ENCODE data around the gene SERINC3.

SERINC3 gene

DNA sequence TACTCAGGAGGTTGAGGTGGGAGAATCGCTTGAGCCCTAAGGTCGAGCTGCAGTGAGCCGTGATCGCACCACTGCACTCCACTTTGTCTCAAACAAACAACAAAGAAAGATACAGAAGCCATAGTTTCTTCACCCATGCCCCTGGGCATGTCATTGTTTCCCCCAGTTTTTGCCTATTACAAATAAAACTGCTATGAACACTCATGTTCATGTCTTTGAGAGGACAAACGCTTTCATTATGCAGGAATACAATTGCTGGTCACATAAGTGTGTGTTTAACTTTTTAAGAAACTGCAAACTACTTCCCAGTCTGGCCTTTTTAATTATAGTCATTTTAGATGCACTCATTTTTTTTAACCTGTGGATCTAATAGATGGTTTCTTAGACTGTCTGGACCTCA lies 58.4 kb downstream of the SERINC3 start:
- DNase-seq, result no peak

DNA sequence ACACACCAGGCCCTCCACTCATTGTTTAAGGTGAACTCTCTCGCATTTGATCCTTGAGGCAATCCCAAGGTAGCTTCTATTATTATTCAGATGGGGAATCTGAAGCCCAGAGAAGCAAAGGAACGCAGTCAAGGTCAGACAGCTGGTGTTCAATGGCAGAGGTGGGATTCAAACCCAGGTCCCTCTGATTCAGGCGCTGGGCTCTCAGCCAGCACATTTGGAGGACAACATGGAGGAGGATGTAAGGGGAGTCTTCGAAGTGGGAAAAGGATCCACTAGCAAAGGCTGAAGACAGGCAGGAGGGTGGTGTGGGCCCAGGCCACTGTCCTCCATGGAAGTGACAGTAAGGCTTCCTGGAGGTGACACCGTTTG lies 60.1 kb downstream of the SERINC3 start:
- no peak for DNase-seq

DNA sequence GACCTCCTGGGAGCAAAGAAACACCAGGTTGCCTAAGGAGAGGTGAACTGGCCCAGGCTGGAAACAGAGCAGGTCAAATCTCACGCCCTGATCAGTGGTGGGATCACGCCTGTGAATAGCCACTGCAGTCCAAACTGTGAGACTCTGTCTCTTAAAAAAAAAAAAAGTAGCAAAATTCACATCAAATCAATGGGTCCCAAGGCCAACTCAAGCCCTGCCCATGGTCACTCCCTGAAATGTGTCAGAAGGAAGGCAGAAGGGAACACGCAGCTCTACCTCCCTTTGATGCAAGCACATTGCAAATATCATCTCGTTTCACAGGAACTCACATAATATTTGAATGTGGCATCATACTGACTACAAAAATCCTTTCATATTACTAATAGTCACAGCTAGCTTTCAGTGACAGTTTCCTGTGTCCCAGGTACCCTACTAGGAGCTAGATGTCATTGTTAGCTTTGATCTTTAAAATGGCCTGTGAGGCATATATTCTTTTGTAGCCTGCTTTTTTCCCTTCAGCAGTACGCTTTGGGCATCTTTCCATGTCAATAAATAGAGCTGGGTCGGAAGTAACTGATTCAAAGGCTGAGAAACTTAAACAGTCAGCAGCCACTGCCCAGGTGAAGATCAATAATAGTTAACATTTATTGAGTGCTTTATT lies 60.6 kb downstream of the SERINC3 start:
- no peak for DNase-seq

DNA sequence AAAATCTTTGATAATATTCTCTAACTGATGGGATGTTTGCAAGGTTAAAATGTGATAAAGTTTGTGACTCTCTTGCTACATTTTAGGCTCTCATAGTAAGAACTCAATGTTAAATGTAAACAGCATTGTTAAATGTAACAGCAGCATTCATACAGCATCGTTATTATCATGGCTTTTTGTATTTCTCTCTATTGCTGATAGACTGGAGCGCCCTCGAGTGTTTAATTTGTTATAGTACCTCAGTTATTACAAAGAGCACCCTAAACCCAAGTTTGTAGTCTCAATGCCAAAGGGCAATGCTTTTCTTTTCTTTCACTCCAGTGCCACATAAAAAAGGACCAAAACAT lies 61.1 kb downstream of the SERINC3 start:
- DNase-seq, result peak; percentile 12 to 58

DNA sequence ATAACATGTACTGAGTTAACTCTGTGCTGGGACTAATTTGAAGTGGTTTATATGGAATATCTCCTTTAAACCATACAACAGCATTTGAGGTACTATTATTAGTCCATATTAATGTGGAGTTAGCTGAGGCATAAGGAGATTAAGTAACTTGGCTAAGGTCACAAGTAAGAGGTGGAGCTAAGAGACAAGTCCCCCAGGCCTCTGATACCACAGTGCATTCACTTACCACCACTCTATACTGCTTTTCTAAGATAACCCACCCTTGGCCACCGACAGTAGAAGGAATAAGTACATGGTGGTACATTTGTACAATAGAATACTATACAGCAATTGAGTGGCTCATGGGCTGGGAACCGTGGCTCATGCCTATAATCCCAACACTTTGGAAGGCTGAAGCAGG lies 62.6 kb downstream of the SERINC3 start:
- DNase-seq, result no peak

DNA sequence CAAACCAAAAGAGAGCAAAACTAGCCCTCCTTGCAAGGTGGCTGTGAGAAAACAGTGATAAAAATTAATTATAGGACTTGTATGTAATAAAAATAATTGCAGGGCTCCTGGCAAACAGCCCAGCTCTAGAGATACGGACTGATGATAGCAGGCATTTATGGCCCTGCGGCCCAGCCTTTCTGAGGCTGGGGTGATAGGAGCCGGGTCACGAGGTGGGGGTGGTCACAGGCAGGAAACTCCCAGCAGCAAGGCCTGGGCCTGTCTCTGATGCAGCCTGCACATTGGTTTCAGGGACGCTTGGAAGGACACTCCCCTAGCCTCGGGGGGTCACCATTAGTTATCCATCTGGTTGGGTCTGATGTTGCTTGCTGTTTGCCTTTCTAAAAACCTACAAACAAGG lies 64.9 kb downstream of the SERINC3 start:
- DNase-seq, result no peak

DNA sequence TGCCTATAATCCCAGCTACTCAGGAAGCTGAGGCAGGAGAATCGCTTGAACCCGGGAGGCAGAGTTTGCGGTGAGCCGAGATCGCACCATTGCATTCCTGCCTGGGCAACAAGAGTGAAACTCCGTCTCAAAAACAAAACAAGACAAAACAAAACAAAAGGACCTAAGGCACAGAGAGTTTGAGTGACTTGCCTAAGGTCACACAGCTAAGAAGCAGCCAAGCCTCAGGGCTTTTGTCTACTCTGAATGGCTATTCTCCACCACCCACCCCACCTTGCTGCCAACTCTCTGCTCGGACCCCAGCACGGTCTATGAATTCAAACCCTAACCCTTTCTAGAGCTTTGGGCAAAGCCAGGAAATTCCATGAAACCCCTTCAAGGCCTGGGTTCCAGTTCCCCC lies 65.3 kb downstream of the SERINC3 start:
- no peak for DNase-seq

DNA sequence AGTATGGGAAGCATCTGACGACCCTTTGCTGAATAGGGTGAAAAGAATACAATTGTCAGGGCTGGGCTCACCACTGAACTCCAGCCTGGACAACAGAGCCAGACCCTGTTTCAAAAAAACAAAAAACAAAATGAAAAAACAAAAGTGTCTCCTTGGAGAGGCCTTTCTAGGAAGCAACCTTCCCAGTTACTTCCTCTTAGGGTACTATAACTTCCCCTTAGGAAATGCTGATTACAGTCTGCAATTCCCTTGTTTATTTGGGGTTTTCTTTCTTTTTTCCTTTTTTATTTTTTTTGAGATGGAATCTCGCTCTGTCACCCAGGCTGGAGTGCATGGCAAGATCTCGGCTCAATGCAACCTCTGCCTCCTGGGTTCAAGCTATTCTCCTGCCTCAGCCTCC lies 66.7 kb downstream of the SERINC3 start:
- peak; percentile 22 to 33 for DNase-seq

DNA sequence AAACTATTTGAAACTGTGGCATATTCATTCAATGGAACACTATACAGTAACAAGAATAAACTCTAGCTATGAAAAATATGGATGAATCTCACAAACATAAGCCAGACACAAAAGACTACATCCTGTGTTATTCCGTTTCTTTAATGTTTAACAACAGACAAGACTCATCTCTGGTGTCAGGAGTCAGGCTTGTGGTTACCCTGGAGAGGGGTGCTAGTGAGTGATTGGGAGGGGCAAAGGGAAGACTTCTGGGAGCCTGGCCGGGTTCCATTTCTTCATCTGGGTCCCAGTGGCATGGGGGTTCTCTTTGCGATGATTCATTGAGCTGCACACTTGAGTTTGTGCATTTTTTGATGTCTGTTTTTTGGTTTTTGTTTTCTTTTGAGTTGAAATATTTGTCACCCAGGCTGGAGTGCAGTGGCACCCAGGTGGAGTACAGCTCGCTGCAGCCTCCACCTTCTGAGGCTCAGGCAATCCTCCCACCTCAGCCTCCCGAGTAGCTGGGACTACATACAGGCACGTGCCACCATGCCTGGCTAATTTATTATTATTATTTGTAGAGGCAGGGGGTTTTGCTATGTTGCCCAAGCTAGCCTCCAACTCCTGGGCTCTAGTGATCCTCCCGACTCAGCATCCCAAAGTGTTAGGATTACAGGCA lies 67.4 kb downstream of the SERINC3 start:
- no peak for DNase-seq

DNA sequence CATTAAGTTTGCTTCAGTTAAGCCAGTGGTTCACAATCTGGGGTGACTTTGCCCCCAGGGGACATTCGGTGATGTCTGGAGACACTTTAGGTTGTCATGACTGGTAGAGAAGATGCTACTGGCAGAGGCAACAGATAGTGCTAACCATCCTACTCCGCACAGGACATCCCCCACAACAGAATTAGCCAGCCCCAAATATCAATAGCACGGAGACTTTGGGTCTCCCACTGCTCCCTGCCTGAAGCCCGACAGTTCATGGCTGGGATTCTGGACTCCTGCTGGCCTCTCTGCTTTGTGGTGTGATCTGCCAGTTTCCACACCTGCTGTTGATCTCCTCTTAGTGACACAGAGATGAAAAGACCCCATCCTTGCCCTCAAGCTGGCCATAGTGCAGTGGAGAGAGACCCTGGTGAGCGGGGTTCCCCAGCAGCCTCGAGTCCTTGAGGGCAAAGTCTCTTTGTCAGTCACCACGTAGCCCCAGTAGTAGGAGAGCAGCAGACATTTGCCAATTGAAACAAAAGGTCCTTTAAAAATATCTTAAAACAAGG lies 70.9 kb downstream of the SERINC3 start:
- no peak for DNase-seq

DNA sequence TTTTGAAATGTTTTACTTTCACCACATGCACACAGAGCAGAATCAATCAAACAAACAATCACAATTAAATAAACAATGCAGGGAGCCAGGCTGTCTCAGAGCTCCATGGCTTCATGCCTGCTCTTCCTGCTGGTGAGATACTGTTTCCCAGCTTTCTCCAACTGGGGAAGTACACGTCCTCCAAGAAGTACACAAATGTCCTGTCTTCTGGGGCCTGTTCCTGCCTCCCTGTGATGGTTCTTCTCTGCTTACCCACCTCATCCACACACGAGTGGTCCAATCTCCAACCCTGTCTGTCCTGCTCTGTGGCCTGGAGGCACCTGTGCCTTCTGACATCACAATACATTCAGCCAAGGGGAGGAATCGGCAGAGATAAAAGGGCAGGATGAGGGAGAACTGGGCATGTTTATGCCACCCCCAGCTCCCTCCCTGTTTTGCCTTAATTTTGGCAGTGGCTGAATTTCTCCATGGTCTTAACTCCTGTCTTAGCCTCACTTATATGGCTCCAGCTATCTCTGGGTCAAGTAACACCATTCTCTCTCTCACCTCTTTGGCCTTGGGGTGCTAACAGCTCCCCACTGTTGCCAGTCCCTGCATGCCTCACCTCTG lies 71.5 kb downstream of the SERINC3 start:
- no peak for DNase-seq

DNA sequence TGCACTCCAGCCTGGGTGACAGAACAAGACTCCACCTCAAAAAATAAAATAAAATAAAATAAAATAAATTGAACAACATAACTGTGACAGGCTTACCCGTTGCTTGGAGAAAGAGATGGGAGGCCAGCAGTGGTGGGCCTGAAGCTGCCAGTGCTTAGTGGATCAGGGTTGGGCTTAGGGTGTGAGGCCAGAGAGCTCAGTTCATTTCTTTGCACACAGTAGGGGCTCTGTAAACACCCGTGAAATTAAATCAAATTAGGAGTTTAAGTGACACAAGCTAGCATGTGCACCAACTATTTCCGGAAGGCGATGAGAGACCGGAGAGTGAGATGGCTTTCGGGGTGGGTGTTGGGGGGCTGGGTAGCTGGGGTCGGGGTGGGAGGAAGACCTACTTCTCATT lies 72.0 kb downstream of the SERINC3 start:
- DNase-seq, result no peak

DNA sequence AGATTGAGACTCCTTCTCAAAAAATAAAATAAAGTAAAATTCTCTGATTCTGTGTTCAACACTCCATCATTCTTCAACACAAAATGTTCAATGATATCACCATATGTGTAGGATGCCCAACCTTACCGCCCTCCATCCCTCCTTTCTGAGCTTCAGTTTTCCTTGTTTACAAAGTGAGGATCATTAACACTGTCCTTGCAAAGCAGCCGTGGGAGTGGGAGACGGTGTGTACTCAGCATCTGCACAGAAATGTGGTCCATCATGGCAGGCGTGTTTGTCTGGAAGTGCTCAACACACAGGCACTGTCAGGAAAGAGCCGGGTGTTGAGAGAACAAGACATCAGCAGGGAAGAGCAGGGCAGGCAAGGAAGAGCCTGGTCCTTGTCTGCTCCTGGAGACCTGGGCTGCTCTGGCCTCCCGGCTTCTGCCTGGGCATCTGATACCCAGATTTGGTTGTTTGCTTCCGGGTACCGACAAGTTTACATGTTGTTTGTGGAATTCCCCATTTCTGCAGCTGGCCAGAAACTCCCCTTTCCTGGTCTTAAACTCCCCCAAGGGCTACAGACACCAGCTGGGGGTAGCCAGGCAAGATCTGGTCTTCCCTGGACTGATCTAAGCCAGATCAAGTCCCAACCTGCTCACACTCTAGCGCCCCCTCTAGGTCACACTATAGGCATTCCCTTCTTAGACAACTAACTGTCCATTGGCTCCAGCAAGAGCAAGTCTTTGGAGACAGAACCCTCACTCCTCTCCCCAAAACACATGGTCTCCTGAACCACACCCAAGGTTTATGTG lies 72.9 kb downstream of the SERINC3 start:
- DNase-seq, result peak; percentile 5 to 24

DNA sequence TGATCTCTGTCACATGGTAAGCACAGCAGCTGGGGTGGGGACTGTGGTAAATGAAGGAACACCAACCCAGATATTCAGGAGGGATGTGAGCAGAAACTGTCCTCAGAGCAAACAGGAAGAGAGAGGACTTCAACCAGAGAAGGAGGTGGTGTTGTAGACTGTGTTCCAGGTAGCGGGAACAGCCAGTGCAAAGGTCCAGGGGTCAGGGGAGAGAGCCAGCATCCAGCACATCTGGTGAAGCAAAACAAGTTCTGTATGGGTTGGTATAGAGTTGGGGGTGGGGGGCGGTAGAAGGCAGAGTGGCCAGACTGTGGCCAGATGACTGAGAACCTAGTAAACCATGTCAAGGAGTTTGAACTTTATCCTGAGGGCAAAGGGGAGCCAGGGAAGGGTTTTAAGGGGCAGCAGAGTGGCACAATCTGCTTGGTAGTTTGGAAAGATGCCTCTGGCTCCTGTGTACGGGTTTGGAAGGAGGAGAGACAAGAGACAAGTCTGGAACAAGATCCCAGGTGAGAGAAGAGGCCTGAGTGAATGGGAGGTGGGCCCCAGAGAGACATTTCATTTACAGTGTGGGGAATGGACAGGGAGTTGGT lies 73.9 kb downstream of the SERINC3 start:
- no peak for DNase-seq

All from inflammatory macrophage treated with lipopolysaccharide for 1 hour (primary cell).